ENCODE data around the gene CIROP. TPM values are rescaled to one million over a fixed set of nuclear protein-coding genes. Genes with fewer than 3 reads are reported as not detected.

The CIROP gene
- total RNA-seq, 1 donor from 2014 or later, result not detected

- no peak for DNase-seq
Observed at GRCh38 chr14:23093104-23093503, 11.7 kb downstream of the CIROP start.

DNA sequence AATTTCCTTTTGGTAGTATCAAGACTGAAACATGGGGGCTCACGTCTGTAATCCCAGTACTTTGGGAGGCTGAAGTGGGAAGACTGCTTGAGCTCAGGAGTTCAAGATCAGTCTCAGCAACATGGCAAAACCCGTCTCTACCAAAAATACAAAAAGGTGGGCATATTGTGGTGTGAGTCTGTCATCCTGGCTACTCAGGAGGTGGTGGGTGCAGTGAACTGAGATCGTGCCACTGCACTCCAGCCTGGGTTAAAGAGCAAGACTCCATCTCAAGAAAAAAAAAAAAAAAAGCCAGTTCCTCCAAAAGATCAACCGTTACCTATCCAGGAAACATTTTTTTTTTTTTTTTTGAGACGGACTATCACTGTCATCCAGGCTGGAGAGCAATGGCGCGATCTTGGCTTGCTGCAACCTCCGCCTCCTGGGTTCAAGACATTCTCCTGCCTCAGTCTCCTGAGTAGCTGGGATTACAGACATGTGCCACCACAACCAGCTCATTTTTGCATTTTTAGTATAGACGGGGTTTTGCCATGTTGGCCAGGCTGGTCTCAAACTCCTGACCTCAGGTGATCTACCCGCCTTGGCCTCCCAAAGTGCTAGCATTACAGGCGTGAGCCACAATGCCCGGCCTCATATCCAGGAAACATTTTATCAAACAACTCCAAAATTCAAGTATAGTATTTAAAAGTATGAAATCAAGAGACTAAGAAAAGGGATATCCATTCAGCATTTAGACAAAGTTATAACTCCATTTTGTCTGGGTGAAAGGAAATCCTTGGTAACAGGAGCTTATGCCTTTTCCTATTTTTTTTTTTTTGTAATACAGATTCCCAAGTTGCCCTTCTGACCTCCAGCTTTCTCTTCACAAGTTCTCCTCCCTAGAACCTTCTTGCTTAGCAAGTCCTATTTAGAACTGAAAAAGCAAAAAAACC, 13.2 kb downstream of the CIROP start:
- DNase-seq, result no peak

DNA sequence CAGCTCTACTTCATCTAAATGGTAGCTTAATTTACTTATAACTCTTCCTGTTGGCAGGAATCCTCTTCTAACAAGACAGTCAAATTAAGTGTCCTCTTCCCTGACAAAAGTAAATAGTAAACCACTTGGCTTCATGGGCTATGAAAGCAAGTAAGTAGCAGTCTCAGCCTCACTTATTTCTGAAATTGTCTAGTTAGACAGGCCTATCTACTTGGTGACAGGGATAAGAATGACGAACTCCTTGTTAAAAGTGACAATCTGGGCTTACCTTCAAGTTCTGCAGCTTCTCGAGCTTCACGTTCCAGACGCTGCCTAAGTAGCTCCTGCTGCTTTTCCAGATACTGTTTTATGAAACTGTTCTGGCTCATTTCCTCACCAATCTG, 14.5 kb downstream of the CIROP start:
- DNase-seq, result no peak

GRCh38 chr14:23089498-23090253, 15.1 kb downstream of the CIROP start:
- no peak for DNase-seq

- no peak for DNase-seq
Observed at GRCh38 chr14:23086565-23086964, 18.2 kb downstream of the CIROP start.

DNA sequence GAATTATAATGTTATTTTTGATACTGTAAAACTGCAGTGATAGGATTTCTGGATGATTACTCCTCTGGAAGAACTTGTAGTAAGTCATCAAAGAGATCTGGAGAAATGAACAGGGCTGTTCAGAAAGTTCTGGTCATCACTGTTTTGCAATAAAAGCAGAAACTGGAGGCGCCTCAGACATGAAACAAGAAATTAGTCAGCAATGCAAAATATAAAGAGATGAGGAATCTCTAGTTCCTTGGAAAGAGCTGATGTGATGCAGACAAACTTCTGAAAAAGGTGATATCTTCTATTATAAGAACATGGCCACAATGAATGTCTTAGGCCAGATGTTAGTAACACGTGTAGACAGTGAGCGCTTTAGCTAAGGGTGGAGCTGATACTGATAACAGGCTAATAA, 19.3 kb downstream of the CIROP start:
- no peak for DNase-seq

DNA sequence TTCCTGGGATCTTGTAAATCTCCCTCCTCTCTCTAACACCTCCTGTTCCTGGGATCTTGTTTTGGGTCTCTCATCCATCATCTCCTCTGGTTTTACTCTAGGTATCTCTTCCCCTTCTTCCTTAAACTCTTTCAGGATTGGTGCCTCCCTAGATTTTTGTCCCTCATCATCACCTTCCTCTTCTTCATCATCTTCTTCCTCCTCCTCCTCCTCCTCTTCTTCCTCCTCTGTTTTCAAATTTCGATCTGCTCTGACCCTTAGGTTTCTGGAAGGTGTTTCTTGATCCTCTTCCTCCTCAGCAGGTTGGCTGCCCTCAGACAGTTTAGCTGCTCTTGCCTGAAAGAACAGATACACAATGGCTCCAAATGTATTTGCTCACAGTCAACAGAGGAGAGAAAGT, 24.3 kb downstream of the CIROP start:
- no peak for DNase-seq

- DNase-seq, result no peak
Observed at GRCh38 chr14:23079716-23080115, 25.1 kb downstream of the CIROP start.

- DNase-seq, result no peak
Observed at GRCh38 chr14:23078692-23079116, 26.1 kb downstream of the CIROP start.

DNA sequence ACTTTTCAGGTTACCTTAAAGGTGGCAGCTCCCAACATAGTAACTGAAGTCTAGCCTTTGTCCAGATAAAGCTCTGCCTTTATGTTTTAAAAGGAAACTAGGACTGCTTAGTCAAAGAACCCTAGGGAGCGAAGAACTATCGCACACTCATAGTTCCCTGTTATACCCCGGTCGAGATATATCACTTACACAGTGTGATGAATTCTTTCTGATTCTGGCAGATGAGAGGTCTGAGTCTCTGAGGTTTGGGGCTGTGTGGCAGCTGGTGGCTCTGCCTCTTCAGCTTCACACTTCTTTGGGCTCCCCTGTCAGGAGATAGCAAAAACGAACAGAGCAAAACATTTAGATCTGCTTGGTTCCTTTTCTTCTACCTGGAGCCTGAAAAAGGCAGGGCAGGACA, 26.8 kb downstream of the CIROP start:
- DNase-seq, result no peak

DNA sequence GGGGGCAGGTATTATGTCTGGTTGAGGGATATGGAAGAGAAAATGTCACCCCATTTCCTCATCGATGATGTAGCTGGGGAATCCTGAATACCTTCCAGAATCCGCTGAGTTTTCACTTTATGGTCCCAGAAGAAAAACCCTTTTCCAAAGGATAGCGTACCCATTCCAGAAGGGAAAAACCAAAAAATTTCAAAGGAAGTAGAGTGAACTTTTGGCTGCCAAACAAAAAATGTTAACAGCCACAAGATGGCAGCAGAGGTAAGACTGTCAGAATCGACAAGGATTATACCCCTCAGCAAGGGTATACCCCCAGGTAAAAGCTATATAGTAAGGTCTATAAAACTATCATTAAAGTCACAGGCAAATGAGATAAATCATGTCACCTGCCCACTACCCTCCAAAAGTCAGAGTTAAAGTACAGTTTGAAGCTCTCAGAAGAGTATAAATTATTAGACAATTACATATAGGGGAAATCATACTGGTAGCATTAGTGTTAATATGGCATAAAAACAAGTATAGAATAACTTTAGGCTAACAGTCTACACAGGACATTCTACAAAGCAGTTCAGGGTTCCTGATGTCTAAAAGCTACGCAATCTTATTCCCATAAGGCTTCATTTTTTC, 27.9 kb downstream of the CIROP start:
- no peak for DNase-seq

DNA sequence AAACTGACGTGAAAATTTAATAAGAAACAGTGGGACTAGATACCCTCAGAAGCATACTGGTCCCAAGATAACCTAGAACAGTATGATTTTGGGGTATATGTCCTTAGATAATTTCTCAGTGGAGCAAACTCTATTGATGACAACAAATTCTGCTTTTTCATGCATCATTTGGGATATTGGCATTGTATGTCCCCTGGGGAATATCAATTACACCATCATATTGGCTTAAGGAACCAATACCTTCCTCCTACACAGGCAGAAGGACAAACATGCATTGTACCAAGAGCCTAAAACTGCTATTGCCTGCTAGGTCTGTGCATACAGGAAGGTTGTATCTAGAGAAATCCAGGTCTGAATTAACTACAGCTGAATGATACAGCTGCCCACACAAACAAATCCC, 29.9 kb downstream of the CIROP start:
- DNase-seq, result no peak

- DNase-seq, result no peak
Observed at GRCh38 chr14:23071921-23072539, 32.8 kb downstream of the CIROP start.

GRCh38 chr14:23071244-23071920, 33.4 kb downstream of the CIROP start:
- no peak for DNase-seq

DNA sequence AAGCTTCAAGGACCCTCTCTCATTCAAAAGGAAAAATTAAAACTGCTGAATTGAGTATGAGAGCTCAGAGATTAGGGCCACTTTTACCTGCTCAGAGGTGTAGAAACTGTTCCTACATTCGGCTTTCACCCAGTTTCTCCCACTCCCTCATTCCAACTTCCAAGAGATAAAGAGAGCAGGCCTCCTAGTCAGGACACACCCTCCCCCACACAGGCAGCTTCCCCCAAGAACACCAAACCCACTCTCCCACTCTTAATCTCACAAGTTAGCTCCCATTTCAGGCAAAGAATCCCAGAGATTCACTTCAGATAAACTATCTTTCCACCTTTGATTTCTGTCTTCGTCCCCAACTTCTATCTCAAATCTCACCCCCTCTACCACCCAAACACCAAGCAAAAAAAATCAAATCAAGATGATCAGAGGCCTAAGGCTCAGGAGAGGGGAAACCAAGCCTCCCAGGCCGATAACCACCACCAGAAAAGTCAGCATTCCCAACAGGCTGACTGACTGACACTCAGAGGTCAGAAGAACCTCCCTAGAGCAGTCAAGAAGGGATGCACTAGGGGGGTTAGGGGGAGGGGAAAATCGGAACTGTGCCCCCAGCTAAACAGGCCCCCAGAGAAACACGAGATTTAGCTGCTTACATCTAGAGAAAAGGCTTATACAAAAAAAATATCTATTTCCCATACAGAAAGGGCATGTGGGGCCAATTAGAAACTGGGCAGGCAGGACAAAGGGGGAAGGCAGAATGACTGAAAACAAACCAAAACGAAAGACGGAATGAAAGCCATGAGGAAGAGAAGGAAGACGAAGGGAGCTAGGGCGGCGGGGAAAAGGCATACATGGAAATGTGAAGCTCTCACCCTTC, 34.3 kb downstream of the CIROP start:
- no peak for DNase-seq

DNA sequence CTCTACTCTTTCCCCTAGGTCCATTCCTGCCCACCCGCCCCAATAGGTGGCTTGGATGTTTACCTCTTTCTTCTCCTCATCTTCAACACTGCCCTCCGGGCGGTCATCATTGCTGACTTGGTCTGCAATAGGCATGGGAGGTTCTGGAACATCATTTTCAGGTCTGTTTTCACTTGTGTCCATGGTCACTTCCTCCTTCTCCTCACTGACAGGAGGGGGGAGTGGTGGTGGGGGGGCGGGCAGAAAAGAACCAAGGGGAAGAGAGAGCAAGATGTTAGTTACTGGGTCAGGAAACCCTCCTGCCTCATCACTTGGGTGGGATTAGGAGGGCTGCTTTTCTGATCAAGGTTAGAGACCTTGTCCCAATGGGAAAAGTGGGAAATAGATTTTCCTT, 35.4 kb downstream of the CIROP start:
- no peak for DNase-seq

DNA sequence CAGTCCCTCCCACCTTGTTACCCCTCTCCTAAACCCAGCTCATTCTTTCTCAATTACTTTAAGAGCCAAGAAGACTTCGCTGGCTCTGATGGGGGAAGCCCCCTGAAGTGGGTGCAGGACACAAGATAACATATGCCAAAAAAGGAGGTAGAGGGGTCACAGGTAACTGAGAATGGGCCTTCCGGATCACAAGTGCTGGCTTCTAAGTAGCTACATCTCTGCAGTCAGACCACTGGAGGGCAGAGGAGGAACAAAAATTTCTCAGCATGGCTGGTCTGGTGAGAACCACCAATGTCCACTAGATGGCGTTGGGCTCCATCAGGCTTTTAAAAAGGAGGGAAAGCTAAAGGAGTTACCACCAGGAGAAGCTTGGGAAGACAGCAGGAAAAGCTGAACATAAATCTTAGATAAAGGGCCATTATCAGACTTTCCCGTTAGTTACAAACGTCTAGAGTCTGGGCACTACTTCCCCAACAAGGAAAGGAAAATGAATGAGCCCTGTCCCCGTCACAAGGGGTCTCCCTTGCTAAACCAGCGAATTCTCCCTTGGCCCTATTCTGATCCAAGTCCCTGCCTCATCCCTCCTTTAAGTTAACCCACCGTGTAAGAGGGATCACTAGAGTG, 35.9 kb downstream of the CIROP start:
- DNase-seq, result no peak

DNA sequence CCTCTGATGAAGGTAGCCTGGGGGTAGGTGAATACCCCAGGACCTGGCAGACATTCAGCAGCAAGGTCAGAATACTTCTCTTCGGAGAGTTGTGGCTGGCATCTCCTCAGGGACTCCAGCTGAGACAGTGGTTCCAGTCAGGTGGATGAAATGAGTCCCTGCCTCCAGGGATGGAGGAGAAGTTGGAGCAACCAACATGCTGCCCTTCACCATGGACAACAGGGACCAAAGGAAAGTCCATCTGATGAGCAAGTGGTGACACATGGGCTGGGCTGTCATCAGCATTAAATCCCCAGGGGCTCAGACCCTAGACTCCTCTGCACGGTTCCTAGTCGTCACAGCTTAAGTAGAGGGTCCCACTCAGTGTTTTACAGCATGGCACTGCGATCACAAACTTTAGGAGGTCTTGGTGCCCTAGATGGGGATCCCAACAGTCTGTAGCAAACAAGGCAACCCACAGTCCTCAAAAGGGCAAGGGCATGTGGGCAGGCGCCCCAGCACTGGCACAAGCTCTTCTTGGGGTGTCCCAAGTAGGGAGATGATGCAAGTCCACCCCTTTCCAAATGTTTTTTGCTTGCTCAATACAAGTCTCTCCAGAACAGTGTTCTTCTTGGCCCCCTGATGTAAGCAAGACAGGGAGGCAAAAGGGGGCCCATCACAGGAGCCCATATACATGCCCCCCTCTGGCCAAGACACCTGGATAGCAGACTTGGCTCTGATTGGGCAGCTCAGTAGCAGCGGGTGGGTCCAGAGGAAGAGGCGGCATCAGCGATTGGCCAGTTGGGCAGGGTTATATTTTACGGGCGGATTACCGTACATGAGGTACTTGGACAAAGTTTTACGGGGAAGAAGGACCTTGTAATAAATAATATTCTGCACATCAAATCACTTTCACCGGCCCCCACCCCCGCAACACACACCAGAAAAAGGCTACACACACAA, 36.7 kb downstream of the CIROP start:
- DNase-seq, result no peak
